Thyroid gland (tissue), 4 donors: ENCODE results near the gene PAWR.
"Not testable (repeated sequence)": the region's sequence is repeated elsewhere in the genome, so short reads cannot be mapped to it uniquely, and the experiment has no call there.

ENCODE experiments used
- CTCF ChIP-seq, 6 experiments: fragments of 200-600 bp in 3 of 6; fragments of 450-650 bp in 3 of 6; sonication (generic) in 3 of 6; IDR thresholded peaks; one replicate each; pipeline ENCODE4 v1.5.1; 2016 to 2019; ENCODE audit warnings: antibody characterized with exemption in 6 of 6, mild to moderate bottlenecking in 2 of 6, inconsistent platforms in 1 of 6, moderate library complexity in 1 of 6
- POLR2A ChIP-seq, 2 donors: fragments of 450-650 bp; IDR thresholded peaks; one replicate each; pipeline ENCODE4 v1.6.1; 2017; ENCODE audit warnings: antibody characterized with exemption in 2 of 2, mild to moderate bottlenecking in 2 of 2, moderate library complexity in 1 of 2

- TF ChIP-seq CTCF, POLR2A (IDR thresholded peaks at IDR 0.05): not testable (repeated sequence)
These were observed 146.3 kb downstream of the PAWR start for GRCh38 chr12:79544439-79544838.
